Astrocyte (in vitro differentiated cells and primary cell): ENCODE data around the gene ZBTB7C.

ENCODE experiments used
- EZH2 ChIP-seq: IDR thresholded peaks from 2 replicates; pipeline ENCODE4 v1.6.1; 2012; ENCODE audit warnings: mild to moderate bottlenecking, low read length, inconsistent platforms; ENCODE audit not compliant: insufficient read depth
- TF ChIP-seq, protein P1 (sequence below): IDR thresholded peaks from 2 replicates; pipeline ENCODE4 v1.5.1; 2011; ENCODE audit warnings: low read depth, mild to moderate bottlenecking, inconsistent platforms, low read length, moderate library complexity; ENCODE audit not compliant: insufficient read depth

GRCh38 chr18:48044944-48045343 lies 364.2 kb downstream of the ZBTB7C start:
- no peak for TF ChIP-seq EZH2
- TF ChIP-seq, protein P1, sequence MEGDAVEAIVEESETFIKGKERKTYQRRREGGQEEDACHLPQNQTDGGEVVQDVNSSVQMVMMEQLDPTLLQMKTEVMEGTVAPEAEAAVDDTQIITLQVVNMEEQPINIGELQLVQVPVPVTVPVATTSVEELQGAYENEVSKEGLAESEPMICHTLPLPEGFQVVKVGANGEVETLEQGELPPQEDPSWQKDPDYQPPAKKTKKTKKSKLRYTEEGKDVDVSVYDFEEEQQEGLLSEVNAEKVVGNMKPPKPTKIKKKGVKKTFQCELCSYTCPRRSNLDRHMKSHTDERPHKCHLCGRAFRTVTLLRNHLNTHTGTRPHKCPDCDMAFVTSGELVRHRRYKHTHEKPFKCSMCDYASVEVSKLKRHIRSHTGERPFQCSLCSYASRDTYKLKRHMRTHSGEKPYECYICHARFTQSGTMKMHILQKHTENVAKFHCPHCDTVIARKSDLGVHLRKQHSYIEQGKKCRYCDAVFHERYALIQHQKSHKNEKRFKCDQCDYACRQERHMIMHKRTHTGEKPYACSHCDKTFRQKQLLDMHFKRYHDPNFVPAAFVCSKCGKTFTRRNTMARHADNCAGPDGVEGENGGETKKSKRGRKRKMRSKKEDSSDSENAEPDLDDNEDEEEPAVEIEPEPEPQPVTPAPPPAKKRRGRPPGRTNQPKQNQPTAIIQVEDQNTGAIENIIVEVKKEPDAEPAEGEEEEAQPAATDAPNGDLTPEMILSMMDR = no peak
